ENCODE measurements around the gene MARCHF3. TPM values are rescaled to one million over a fixed set of nuclear protein-coding genes. Genes with fewer than 3 reads are reported as not detected.

The MARCHF3 gene
- total RNA-seq, 1 donor from 2014 or later = 3.1 TPM

DNA sequence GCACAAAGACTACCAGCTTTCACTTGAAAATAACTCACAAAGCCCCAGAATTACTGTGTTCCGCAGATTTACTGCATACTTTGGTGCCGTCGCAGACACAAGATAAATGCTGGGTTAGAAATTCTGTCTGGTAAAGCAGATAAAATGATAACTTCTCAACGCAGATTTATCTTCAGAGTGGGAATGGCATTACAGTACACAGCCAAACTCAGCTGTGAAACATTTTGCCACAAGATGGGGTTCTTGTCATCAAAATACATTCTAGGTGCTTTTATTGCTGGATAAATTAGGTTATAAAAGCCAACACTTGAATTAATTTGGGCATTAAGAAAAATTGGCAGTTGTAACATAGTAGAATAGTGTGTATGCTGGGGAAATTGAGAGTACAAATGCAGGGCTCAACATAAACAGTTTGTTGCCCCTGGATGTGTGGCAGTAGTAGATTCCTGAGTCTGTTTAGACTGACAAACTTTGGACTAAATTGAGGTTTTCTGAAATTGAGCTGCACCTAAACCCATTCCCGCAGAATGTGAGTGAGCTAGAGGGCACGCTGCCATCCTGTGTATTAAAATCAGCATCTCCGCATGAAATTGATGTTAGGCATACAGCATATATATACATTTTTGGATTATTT, 192.3 kb downstream of the MARCHF3 start:
- Mint-ChIP-seq H3K27ac (ENCODE audit: unreplicated experiment) (no peak overlapping the region), H3K9me3 (no peaks in the 10 kb centered on the region), H3K27me3 (ENCODE audit: low read depth) (peaks cover 11% of the 10 kb centered on the region), H3K36me3 (ENCODE audit: low read depth) (peaks cover 54% of the 10 kb centered on the region), H3K4me1 (no peaks in the 10 kb centered on the region), H3K4me3 (no peak overlapping the region)
- TF ChIP-seq, protein P1, sequence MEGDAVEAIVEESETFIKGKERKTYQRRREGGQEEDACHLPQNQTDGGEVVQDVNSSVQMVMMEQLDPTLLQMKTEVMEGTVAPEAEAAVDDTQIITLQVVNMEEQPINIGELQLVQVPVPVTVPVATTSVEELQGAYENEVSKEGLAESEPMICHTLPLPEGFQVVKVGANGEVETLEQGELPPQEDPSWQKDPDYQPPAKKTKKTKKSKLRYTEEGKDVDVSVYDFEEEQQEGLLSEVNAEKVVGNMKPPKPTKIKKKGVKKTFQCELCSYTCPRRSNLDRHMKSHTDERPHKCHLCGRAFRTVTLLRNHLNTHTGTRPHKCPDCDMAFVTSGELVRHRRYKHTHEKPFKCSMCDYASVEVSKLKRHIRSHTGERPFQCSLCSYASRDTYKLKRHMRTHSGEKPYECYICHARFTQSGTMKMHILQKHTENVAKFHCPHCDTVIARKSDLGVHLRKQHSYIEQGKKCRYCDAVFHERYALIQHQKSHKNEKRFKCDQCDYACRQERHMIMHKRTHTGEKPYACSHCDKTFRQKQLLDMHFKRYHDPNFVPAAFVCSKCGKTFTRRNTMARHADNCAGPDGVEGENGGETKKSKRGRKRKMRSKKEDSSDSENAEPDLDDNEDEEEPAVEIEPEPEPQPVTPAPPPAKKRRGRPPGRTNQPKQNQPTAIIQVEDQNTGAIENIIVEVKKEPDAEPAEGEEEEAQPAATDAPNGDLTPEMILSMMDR (conservative IDR thresholded peaks at IDR 0.05) = no peak
- no peak for DNase-seq (ENCODE audit: low read depth, low spot score)

DNA sequence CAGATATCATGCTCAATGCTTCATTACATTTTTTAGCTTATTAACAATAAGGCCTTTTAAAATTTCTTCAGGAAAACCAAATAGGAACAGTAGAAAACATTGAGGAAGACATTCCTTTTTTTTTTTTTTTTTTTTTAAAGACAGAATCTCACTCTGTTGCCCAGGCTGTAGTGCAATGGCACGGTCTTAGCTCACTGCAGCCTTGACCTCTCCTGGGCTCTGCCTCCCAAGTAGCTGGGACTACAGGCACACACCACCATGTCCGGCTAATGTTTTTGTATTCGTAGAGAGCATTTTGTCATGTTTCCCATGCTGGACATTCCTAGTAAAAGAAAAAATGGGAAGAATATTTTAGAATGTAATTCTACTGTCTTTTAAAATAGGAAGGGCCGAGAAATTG, 193.1 kb downstream of the MARCHF3 start:
- DNase-seq (ENCODE audit: low read depth, low spot score) = no peak
- Mint-ChIP-seq H3K36me3 (ENCODE audit: low read depth) (peaks cover 54% of the 10 kb centered on the region), H3K9me3 (no peaks in the 10 kb centered on the region), H3K4me3 (no peak overlapping the region), H3K4me1 (no peaks in the 10 kb centered on the region), H3K27ac (ENCODE audit: unreplicated experiment) (no peak overlapping the region), H3K27me3 (ENCODE audit: low read depth) (peaks cover 10% of the 10 kb centered on the region)
- TF ChIP-seq, protein P1 (conservative IDR thresholded peaks at IDR 0.05) = no peak

DNA sequence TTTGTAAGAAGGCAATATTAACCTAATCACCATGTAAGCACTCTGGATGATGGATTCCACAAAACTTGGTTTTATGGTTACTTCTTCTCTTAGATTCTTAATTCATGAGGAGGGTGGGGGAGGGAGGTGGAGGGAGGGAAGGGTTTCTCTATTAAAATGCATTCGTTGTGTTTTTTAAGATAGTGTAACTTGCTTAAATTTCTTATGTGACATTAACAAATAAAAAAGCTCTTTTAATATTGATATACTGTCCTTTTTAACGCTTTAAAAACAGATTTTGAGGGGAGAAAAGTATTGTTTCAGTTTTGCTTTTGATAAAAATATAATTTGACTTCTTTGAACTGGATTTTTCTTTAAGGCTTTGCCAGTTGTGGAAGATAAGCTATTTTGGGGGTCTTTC, 193.6 kb downstream of the MARCHF3 start:
- no peak overlapping the region for H3K27ac Mint-ChIP-seq (ENCODE audit: unreplicated experiment)
- peaks cover 6% of the 10 kb centered on the region for H3K27me3 Mint-ChIP-seq (ENCODE audit: low read depth)

DNA sequence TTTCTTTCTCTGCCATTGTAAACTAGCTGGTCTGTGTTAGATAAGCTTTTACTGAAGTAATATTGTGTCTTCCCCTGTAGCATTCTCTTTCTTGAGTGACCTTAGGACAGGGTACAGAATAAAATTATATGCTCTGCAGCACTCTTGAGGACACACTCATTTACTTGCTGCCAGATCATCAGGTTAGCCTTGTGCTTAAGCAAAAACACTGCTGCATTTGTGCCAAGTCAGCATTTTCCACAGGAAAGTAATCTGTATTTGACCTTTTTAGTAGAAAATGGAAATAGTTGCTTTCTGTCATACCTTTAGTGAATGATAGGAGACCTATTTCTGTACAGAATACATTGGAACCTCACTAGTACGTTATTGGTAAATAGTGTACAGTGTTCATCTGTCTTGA, 199.2 kb downstream of the MARCHF3 start:
- Mint-ChIP-seq H3K4me1 (no peaks in the 10 kb centered on the region), H3K4me3 (no peak overlapping the region), H3K36me3 (ENCODE audit: low read depth) (peaks cover 40% of the 10 kb centered on the region), H3K27ac (ENCODE audit: unreplicated experiment) (no peak overlapping the region), H3K27me3 (ENCODE audit: low read depth) (no peaks in the 10 kb centered on the region), H3K9me3 (no peaks in the 10 kb centered on the region)
- no peak for DNase-seq (ENCODE audit: low read depth, low spot score)
- TF ChIP-seq, protein P1 (conservative IDR thresholded peaks at IDR 0.05) = no peak

More for the DNA sequence above, 193.6 kb downstream of the MARCHF3 start:
- H3K4me3 Mint-ChIP-seq = no peak overlapping the region
- no peaks in the 10 kb centered on the region for H3K9me3 Mint-ChIP-seq
- no peaks in the 10 kb centered on the region for H3K4me1 Mint-ChIP-seq
- TF ChIP-seq, protein P1 (conservative IDR thresholded peaks at IDR 0.05) = no peak
- DNase-seq (ENCODE audit: low read depth, low spot score) = no peak
- peaks cover 51% of the 10 kb centered on the region for H3K36me3 Mint-ChIP-seq (ENCODE audit: low read depth)

DNA sequence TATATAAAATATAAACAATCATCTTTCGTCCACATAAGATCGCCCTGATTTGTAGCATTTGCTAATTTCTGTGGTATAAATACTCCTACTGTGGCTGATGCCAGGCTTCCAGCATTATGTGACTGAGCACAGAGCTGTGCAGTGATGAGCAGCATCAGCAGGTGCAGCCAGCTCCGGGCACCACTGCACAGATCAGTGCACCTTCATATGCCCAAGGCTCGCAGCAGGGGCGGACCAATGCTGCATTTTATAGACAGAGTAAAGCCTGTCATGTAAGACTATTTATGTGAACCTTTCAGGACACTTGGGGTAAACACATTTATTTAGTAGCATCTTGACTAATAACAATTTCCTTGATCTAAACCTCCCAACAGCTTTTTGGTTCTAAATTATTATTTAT, 200.3 kb downstream of the MARCHF3 start:
- Mint-ChIP-seq H3K9me3 (no peaks in the 10 kb centered on the region), H3K36me3 (ENCODE audit: low read depth) (peaks cover 42% of the 10 kb centered on the region), H3K4me3 (no peak overlapping the region), H3K27me3 (ENCODE audit: low read depth) (no peaks in the 10 kb centered on the region), H3K27ac (ENCODE audit: unreplicated experiment) (no peak overlapping the region), H3K4me1 (no peaks in the 10 kb centered on the region)
- TF ChIP-seq, protein P1 (conservative IDR thresholded peaks at IDR 0.05) = no peak
- DNase-seq (ENCODE audit: low read depth, low spot score) = no peak
